ENCODE results near the gene CD2.

The CD2 gene

DNA sequence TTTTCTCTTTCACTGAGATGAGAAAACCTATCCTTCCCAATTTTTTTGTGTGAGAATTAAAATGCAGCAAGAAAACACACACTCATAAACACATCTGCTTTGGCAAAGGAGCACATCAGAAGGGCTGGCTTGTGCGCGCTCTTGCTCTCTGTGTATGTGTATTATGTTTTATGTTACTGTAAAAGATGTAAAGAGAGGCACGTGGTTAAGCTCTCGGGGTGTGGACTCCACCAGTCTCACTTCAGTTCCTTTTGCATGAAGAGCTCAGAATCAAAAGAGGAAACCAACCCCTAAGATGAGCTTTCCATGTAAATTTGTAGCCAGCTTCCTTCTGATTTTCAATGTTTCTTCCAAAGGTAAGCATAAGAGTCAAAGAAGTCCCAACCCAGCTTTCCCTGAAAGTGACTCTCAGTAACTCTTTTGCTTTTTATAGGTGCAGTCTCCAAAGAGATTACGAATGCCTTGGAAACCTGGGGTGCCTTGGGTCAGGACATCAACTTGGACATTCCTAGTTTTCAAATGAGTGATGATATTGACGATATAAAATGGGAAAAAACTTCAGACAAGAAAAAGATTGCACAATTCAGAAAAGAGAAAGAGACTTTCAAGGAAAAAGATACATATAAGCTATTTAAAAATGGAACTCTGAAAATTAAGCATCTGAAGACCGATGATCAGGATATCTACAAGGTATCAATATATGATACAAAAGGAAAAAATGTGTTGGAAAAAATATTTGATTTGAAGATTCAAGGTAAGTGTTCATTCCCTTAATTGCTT, at the start of gene CD2:
TSS of gene CD2 (plus strand) at position 233 of the 780 bp plus-strand sequence. CDS start at position 296, 63 bp downstream.
- no peak for DNase-seq

DNA sequence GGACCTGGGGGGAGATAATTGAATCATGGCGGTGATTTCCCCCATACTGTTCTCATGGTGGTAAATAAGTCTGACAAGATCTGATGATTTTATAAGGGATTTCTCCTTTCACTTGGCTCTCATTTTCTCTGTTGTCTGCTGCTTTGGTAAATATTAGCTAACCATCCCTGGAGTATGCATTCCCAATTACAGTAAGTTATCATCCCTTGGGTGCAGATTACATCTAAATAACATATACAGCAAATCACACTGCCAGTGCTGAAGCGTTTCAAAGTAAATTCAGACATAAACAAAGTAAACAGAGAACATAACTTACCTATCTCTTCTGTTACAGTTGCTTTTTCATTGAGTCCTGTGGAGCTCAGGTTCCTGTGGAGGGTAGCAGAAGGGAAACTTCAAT, 48.1 kb upstream of the CD2 start:
- DNase-seq: no peak

DNA sequence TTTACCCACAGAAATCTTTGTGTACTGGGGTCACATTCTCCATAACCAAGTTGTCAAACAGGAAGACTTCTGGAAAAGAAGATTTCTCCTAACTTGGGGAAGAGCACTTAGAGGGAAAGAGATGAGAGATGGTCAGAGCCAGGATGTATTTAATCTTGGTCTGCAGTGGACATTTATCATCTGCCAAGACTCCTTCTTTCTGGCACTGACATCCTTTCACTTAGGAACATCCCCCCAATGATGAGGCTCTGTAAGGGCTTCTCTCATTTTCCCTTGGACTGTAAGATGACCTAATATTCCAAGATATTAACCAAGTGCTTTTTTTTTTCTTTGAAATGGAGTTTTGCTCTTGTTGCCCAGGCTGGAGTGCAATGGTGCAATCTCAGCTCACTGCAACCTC, 47.4 kb upstream of the CD2 start:
- no peak for DNase-seq

DNA sequence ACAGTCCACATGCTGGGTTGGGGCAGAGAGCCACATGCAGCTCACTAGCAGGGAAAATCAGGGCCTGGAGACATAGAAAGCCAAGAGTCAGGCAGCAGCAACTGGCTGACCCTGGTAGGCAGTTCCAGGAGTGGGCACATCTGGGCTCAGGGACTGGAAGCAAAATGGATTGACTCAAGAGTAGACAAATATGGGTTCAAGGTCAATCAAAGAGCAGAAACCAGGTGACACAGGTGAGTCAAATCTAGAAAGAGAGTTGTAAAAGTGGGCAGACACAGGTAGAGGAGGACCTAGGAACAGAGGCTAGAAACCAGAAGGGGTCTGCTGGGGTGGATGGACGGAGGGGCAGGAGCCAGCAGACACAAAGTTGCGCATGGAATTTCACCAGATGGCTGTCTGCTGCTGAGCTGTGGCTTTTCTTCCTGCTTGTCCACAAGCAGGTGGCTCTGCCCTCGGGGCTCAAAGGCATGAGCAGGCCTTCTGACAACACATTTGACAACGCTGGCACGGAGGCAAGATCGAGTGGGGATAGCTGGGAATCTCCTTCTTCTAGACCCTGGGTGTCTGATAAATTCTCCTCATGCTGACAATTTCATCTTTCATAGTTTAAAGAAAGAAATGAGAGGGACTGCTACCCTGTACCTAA, 45.9 kb upstream of the CD2 start:
- DNase-seq: no peak

GRCh38 chr1:116709666-116710167, 44.5 kb upstream of the CD2 start:
- no peak for DNase-seq

GRCh38 chr1:116710420-116711262, 43.6 kb upstream of the CD2 start:
- peak in 10 of 56 donors; percentile 7 to 47 (median 26) for DNase-seq

GRCh38 chr1:116711263-116711840, 42.9 kb upstream of the CD2 start:
- no peak for DNase-seq

GRCh38 chr1:116712510-116712909, 41.7 kb upstream of the CD2 start:
- no peak for DNase-seq

GRCh38 chr1:116713474-116713873, 40.8 kb upstream of the CD2 start:
- DNase-seq: no peak

DNA sequence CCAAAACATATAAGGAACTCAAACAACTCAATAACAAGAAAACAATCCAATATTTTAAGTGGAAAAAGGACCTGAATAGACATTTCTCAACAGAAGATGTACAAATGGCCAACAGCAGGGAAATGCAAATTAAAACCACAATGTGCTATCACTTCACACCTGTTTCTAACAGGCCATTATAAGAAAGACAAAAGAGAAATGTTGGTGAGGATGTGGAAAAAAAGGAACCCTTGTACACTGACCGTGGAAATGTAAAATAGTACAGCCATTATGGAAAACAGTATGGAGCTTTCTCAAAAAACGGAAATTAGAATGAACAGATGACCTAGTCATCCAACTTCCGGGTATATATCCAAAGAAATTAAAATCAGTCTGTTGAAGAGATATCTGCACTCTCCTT, 37.8 kb upstream of the CD2 start:
- no peak for DNase-seq

GRCh38 chr1:116717318-116717717, 36.9 kb upstream of the CD2 start:
- no peak for DNase-seq

DNA sequence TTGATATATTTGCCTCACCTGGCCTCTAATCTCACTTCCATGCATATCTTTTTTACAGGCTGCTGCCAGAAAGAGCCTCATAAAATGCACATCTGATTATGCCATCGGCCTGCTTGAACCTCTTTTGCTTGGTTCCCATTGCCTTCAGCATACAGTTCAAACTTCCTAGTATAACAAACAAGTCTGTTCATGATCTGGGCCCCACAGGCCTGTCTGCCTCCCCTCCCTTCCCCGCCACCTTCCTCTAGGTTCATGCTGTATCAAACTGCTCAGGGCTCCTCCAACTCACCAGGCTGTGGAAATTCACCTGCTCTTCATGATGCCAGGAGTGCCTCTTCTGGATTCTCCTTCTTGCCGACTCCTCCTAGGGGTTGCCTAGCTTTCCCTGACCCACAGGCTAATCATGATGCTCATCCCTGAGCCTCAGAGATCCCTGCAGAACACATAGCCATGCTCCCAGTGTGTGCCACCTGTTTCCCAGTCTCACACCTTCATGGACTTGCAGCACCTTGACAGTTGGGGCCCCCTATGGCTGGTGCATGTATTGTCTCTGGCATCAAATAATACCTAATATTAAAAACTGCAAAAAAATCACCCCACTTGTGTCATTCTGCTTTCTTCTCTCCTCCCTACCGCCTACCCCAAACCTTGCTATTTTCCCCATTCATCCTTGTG, 33.7 kb upstream of the CD2 start:
- no peak for DNase-seq

DNA sequence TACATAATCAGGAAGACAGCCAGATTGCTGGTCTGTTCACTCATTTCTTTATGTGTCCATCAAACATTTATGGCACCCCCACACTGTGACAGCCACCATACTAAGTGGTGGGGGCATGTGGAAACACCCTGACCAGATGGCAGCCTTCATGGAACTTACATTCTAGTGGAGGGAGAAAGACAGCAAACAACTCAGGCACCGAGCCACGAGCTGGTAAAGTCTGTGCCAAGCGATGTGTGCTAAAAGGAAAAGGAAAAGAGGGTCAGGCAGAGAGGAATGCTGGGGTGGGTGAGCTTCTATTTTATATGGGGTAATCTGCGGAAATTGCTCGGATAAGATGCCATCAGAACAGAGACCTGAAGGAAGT, 33.2 kb upstream of the CD2 start:
- DNase-seq: peak in 1 of 56 donors; percentile 22

DNA sequence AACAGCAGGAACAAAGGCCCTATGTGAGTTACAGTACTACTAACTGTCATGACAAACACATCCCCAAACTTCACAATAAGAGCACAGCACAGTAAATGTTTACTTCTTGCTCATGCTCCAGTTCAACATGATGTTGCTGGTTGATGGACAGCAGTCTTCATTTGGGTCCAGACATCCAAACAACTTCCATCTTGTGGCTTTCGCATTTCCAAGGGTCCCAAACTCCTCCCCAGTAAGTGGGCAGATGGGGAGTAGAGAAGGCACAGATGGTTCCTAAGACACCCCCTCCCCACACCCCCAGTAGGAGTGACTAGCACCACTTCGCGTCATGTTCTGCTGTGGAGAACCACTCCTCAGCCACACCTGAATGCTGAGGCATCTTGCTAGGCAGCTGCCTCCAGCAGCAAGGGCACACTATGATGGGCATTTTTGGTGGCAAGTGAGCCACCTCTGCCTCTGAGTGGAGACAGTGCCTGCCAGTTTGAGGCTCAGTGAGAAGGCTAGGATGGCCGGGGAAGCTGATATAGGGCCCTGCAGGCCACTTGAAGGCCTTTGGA, 32.7 kb upstream of the CD2 start:
- no peak for DNase-seq

GRCh38 chr1:116722016-116722838, 32.0 kb upstream of the CD2 start:
- DNase-seq: no peak

- DNase-seq: peak in 8 of 56 donors; percentile 2 to 52 (median 15)
These were observed 29.4 kb upstream of the CD2 start for GRCh38 chr1:116724765-116725375.

GRCh38 chr1:116725798-116726197, 28.4 kb upstream of the CD2 start:
- DNase-seq: no peak

DNA sequence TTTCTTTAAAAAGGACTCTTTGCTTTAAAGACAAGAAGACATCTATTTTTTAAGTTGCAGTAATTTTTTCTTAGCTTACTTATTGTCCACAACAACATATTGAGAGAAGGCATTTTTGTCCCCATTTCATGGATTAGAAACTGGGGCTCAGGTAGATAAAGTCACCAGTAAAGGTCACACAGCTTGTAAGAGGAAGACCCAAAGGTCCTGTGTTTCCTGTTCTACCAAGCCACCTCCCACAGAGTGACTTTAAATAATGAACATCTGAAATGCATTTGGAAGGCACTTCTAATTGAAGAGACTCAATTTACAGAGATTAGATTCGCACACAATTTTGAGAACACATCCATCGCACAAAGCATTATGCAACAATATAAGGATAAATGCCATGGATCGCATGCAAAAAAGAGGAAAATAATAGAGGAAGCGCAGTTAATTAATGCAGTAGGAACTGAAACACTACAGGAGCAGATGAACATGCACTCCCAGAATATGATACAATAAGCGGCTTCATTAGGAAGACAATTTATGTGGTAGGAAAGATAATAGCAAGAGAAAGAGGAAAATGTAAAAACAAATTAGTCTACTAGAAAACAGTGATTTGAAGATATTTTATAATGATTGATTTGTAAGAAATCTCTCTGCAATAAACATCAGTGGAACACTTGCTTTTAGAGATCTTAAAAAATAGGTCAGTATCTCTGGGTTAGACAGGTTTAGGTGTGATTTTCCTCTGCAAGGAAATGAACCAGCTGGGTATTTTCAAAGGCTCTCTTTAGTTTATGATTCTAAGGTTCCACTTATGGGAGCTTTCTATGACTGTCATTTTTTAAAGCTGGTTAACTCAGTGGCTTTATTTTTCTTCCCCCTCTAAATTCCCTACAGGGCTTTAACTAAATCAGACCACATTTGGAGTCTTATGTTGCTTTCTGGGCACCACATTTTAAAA, 27.1 kb upstream of the CD2 start:
- no peak for DNase-seq

All from amygdala (tissue), 56 donors.